Stimulated activated CD4-positive, alpha-beta T cell treated with anti-CD3 and anti-CD28 coated beads, Interleukin-4, amount 100 ng/mL, for 1 hour (primary cell): ENCODE data around the gene TIMP4.
A peak's percentile ranks its signal among the peaks of the same experiment; 100 is the strongest.

ENCODE experiments used
- DNase-seq: peaks from one replicate; pipeline ENCODE4 v3.0.0-alpha.2; 2020

Gene TIMP4

GRCh38 chr3:12158387-12159226, at the start of gene TIMP4:
Gene TIMP4, minus strand, starts transcription at chr3:12158912. Its CDS starts 72 bp downstream, at chr3:12158840.
- no peak for DNase-seq

- DNase-seq: no peak
Measured at GRCh38 chr3:12205171-12205570, 46.5 kb upstream of the TIMP4 start.

- DNase-seq: no peak
Measured at GRCh38 chr3:12201813-12202212, 43.1 kb upstream of the TIMP4 start.

- DNase-seq: no peak
Measured at GRCh38 chr3:12198301-12198700, 39.6 kb upstream of the TIMP4 start.

GRCh38 chr3:12197475-12197874, 38.8 kb upstream of the TIMP4 start:
- no peak for DNase-seq

- DNase-seq: no peak
Measured at GRCh38 chr3:12196684-12197083, 38.0 kb upstream of the TIMP4 start.

GRCh38 chr3:12195231-12195630, 36.5 kb upstream of the TIMP4 start:
- DNase-seq: no peak

GRCh38 chr3:12194669-12195161, 36.0 kb upstream of the TIMP4 start:
- DNase-seq: peak; percentile 19

- DNase-seq: no peak
Measured at GRCh38 chr3:12194209-12194608, 35.5 kb upstream of the TIMP4 start.

- DNase-seq: peak; percentile 13
Measured at GRCh38 chr3:12193485-12194165, 34.9 kb upstream of the TIMP4 start.

GRCh38 chr3:12192655-12193484, 34.2 kb upstream of the TIMP4 start:
- no peak for DNase-seq

GRCh38 chr3:12192173-12192572, 33.5 kb upstream of the TIMP4 start:
- DNase-seq: no peak

GRCh38 chr3:12191559-12191958, 32.8 kb upstream of the TIMP4 start:
- DNase-seq: no peak

GRCh38 chr3:12190832-12191231, 32.1 kb upstream of the TIMP4 start:
- DNase-seq: no peak

- no peak for DNase-seq
Measured at GRCh38 chr3:12190221-12190807, 31.6 kb upstream of the TIMP4 start.

GRCh38 chr3:12188681-12189287, 30.1 kb upstream of the TIMP4 start:
- DNase-seq: no peak

GRCh38 chr3:12188328-12188648, 29.6 kb upstream of the TIMP4 start:
- DNase-seq: no peak

GRCh38 chr3:12187448-12188327, 29.0 kb upstream of the TIMP4 start:
- peak; percentile 57 for DNase-seq

GRCh38 chr3:12186515-12187286, 28.0 kb upstream of the TIMP4 start:
- DNase-seq: no peak

- no peak for DNase-seq
Measured at GRCh38 chr3:12186046-12186445, 27.3 kb upstream of the TIMP4 start.
